Bronchial epithelial cell (primary cell): ENCODE measurements around the gene FYN. TPM values are rescaled to one million over a fixed set of nuclear protein-coding genes. Genes with fewer than 3 reads are reported as not detected.

Experiments
- DNase-seq: peaks from one replicate; pipeline ENCODE4 v3.0.0-alpha.2; 2010; ENCODE audit warnings: low read depth
- FAIRE-seq: peaks from 2 replicates; lab custom pipeline; 2011; peaks lifted over from hg19 to GRCh38; lab: Jason Lieb, UNC
- H3K27me3 ChIP-seq: 2 replicates; pipeline ENCODE4 v1.5.1; 2011; ENCODE audit warnings: low read length; ENCODE audit not compliant: control insufficient read depth, insufficient read depth
- H3K36me3 ChIP-seq: 2 replicates; pipeline ENCODE4 v1.5.1; 2011; ENCODE audit warnings: low read length; ENCODE audit not compliant: control insufficient read depth, insufficient read depth
- H3K4me3 ChIP-seq: 2 replicates; pipeline ENCODE4 v1.5.1; 2011; ENCODE audit warnings: mild to moderate bottlenecking, low read depth, low read length, control low read depth
- CTCF ChIP-seq: IDR thresholded peaks from 2 replicates; pipeline ENCODE4 v1.5.1; 2011; ENCODE audit warnings: mild to moderate bottlenecking, moderate library complexity, low read length, control low read depth, inconsistent platforms; ENCODE audit not compliant: insufficient read depth, severe bottlenecking
- total RNA-seq: library from RNA; depleted of rRNA; stranded (reverse); fragments of >200 nt; gene quantifications from 2 replicates; pipeline ENCODE4 v1.2.1, GENCODE V29; 2014

FYN gene
- total RNA-seq, 1 donor from 2014 or later: 38.7 TPM

GRCh38 chr6:111761783-111762312 lies 111.4 kb downstream of the FYN start:
- TF ChIP-seq CTCF: no peak
- Histone ChIP-seq H3K4me3 (no peak overlapping the region), H3K36me3 (no peaks in the 10 kb centered on the region), H3K27me3 (no peaks in the 10 kb centered on the region)
- FAIRE-seq: no peak
- DNase-seq: no peak

GRCh38 chr6:111761212-111761611 lies 112.0 kb downstream of the FYN start:
- Histone ChIP-seq H3K36me3 (no peaks in the 10 kb centered on the region), H3K4me3 (no peak overlapping the region), H3K27me3 (no peaks in the 10 kb centered on the region)
- DNase-seq: no peak
- TF ChIP-seq CTCF: no peak
- FAIRE-seq: no peak

- peak; percentile 23 for DNase-seq
- H3K4me3 ChIP-seq: no peak overlapping the region
- no peak for FAIRE-seq
Measured at GRCh38 chr6:111759836-111760785, 113.1 kb downstream of the FYN start.

GRCh38 chr6:111759331-111759835 lies 113.9 kb downstream of the FYN start:
- TF ChIP-seq CTCF: no peak
- no peaks in the 10 kb centered on the region for H3K27me3 ChIP-seq
- FAIRE-seq (peak; percentile 7), DNase-seq (no peak)
- H3K36me3 ChIP-seq: no peaks in the 10 kb centered on the region
- H3K4me3 ChIP-seq: no peak overlapping the region

More at GRCh38 chr6:111759836-111760785, 113.1 kb downstream of the FYN start:
- no peaks in the 10 kb centered on the region for H3K27me3 ChIP-seq
- TF ChIP-seq CTCF: no peak
- no peaks in the 10 kb centered on the region for H3K36me3 ChIP-seq

GRCh38 chr6:111758608-111759329 lies 114.5 kb downstream of the FYN start:
- no peak for TF ChIP-seq CTCF
- no peak for DNase-seq
- no peak for FAIRE-seq
- H3K4me3 ChIP-seq: no peak overlapping the region
- no peaks in the 10 kb centered on the region for H3K27me3 ChIP-seq
- H3K36me3 ChIP-seq: no peaks in the 10 kb centered on the region
